GM19452 (cell line): ENCODE results near the gene HIPK2.
"Not testable (repeated sequence)": the region's sequence is repeated elsewhere in the genome, so short reads cannot be mapped to it uniquely, and the experiment has no call there.

Source experiments
- ATAC-seq: cut with Tn5 transposase; IDR thresholded peaks from one replicate; pipeline ENCODE4 v1.9.1; 2021; ENCODE audit not compliant: unreplicated experiment

The HIPK2 gene

DNA sequence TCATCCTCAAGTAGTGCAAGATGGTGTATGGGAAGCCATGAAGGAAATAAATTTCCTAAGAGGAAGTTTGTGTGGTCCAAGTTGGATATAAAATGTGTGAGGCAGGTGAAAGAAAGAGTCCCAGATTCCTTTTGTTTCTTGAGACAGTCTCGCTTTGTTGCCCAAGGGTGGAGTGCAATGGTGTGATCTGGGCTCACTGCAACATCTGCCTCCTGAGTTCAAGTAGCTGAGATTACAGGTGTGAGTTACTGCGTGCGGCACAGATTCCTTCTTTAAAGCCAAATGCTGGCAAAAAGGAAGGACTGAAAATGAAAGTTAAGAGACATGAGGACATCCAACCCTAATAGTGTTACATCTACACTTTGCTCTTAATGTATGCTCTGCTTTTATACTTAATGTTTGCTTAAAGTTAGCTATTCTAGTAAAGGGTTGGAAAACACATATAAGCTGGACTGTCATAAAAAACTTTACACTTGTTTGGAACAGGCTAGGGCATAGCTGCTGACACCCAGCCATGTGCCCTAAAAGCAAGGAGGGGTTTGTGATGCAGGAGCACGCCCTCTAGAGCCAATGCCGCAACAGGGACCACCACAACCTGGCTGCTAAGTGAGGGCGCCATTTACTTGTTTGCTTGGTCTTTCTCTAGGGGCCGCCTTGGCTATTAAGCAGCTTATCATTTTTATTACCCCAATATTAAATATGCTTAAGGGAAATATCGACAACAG, 219.8 kb downstream of the HIPK2 start:
- no peak for ATAC-seq

DNA sequence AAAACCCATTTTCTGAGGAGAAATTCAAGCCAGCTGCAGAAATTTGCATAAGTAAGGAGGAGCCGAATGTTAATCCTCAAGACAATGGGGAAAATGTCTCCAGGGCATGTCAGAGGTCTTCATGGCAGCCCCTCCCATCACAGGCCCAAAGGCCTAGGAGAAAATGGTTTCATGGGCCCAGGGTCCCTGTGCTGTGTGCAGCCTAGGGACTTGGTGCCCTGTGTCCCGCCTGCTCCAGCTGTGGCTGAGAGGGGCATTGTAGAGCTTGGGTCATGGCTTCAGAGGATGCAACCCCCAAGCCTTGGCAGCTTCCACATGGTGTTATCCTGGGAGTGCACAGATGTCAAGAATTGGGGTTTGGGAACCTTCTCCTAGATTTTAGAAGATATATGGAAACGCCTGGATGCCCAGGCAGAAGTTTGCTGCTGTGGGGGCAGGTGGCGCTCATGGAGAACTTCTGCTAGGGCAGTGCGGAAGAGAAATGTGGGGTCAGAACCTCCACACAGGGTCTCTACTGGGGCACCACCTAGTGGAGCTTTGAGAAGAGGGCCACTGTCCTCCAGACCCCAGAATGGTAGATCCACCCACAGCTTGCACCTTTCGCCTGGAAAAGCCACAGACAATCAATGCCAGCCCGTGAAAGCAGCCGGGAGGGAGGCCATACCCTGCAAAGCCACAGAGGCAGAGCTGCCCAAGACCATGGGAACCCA, 223.7 kb downstream of the HIPK2 start:
- ATAC-seq: not testable (repeated sequence)

DNA sequence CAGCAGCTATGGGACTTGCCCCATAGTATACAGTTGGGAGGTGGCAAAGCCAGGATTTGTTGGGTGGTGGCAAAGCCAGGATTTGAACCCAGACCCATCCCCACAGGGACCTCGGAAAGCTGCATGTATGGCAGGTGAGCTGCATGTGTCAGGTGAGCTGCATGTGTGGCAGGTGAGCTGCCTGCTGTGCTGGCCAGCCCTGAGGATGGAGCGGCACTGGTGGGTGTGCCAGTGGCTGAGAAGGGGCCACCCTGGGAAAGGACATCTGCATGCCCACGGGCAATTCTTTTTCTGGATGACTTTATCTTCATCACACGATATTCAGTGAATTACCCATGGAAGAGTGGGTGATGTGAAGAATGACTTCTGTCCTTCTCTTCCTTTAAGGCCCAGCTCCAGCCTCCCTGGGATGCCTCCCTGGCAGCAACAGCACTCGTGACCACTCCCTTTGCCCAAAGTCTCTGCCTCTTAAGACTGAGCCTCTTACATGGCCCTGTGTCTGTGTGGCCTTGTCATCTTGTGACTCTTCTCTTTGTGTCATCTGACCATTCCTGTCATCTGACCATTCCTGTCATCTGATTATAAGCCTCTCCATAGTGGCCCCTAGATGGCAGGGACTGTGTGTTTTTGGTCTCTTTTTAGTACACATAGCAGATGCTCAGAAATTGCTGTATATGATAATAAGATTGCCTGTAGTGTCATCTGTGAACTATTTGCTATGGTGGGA, 229.3 kb downstream of the HIPK2 start:
- no peak for ATAC-seq

DNA sequence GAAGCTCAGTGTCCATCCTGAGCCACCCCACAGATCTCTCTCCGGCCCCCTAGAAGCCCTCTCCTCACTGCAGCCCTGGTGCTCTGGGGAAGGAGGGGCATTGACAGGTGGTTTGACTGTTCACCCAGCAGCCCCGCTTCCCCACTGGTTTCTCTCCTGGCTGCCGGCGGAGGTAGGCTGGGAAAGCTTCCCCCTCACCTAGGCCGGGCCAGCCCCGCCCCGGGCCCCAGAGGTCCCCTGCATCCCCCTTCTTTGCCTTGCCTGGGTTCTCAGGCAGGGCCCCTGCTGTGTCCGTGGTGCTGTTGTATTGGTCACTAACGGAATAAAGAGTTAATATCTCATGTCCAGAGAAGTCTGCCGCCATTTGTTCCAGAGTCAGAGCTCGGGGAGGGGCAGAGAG, 233.2 kb downstream of the HIPK2 start:
- ATAC-seq: no peak

DNA sequence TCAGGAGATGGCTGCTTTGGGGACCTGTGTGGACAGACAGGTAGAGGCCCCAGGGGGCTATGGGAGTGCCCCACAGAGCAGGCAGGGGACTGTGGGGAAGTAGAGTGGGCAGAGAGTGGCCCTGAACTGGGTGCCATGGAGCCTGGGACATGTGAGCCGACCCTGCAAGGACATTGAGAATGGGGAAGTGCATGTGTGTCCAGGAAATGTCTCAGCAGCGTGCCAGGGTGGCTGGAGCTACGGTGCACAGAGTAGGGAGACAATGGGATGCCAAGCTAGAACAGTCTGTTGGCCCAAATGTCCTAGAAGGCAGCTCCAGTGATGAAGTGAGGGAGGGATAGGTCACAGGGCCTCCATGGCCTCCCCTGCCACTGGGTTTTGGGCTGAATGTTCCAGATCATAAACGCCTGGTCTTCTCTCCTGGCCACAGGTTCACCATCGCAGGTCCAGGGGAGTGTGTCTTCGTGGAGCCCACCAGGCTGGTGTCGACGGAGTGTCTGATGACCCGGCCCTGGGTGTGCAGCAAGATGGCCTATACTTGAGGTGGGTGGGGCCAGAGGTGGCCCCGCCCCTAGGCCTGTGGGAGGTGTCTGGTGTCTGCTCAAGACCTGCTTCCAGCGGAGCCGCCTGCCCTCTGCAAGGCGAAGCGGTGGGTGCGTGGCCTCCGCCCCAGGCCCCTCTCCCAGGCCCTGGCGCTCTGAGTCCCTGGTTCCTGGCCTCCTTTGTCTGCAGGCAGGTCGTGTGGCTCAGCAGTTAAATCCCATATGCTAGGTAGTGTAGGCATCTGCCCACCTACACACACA, 233.8 kb downstream of the HIPK2 start:
- no peak for ATAC-seq

DNA sequence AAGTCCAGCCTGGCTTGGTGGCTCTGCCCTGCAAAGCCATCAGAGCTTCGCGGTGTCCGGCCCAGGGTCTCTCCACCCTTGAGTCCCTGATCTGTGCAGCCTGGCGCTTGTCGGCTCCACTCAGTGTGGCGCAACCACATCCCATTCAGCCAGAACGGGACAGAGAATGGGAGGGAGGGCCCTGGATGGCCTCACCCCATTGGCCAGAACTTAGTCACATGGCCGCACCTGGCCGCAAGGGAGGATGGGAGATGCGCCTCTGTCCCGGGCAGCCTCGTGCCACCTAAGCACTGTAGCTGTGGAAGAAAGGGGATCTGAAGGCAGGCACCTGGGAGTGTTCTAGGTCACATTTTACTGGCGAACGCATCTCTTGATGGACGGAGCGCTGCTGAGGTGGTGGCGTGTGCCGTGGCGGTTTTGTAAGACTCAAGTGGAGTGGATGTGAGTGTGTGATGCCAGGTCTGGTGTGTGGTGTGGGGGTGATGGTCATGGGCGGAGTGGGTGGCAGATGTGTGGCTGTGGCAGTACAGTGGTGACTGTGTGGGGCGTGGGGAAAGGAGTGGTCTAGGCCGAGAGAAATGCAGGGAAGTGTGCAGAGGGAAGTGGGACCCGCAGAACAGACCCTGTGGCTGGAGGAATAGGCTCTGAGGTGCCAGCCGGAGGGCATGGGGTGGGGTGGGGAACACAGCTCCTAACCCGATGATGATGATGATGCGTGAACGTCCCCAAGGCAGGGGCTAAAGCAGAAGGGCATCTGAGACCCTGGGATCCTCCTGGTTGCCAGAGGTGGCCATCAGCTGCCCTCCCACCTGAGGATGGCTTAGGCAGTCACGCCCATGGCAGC, 235.3 kb downstream of the HIPK2 start:
- no peak for ATAC-seq

DNA sequence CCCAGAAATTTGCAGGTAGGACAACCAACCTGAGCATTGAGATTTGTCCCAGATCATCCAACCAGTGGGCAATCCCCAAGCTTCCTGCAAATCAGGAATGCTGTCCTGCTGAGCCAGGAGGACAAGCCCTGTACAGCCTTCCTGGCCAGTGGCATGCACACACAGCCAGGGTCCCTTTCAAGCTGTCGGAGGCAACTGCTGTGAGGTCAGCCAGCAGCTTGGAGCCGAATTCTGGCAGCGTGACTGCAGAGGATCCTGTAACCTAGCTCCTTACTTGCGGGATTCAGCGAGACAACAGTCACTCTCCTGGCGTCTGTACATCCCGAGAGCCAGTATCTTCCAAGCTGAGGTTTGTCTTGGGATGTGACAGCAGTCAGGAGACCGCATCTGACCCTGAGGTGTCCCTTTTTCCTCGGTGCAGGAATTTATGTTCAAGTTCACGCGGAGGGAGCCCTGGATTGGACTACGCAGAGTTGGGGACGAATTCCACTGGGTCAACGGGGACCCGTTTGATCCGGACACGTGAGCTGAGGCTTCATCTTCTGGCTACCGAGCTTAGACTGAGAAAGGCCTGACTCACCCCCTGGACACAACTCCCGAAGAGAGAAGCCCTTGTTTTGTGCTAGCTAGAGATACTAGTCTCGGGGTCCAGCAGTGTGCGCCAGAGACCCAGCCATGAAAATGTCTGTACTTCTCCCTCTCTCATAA, 236.0 kb downstream of the HIPK2 start:
- no peak for ATAC-seq

DNA sequence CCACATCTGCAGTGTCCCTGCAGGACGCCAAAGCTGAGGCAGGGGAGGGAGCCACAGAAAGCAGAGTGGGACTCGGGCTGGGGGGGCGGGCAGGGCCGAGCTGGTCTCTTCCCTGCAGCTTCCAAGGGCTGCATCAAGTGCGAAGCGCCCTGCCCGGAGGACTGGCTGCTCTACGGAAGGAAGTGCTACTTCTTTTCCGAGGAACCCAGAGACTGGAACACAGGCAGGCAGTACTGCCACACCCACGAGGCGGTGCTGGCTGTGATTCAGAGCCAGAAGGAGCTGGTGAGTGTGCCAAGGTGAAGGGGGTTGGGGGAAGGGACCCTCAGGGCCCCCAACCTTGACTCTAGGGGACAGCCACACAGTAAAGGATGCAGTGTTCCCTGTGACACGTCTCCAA, 237.6 kb downstream of the HIPK2 start:
- ATAC-seq: no peak

DNA sequence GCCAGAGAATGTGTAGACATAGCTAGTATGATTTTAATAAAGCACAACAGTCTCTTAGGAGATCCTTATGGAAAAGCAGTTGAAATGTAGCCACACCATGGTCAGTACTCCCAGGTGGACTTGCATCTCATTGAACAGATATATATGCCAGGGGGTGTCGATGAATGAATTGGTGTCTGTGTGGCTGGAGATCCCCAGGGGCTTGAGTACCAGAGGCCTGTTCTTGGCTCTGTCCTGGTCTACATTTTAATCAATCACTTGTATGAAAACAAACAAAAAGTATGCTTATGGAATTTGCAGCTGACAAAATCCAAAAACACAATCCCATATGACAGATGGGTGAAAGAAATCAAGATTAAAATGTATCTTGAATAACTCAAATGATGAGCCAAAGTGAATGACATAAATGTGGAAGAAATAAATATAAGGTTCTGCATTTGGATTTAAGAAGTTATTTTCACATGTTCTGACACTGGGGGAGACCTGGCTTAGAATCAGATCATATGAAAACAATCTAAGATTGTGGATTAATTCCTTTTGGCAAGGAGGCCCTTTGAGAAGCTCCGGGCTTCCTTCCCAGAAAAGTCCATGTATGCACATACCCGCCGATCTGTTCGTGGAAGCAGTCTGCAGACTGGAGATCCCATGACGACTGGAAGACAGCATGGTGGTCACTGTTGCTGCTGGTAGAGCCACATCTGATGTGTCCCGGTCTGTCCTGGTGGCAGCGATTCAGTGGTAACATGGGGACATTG, 238.7 kb downstream of the HIPK2 start:
- no peak for ATAC-seq

DNA sequence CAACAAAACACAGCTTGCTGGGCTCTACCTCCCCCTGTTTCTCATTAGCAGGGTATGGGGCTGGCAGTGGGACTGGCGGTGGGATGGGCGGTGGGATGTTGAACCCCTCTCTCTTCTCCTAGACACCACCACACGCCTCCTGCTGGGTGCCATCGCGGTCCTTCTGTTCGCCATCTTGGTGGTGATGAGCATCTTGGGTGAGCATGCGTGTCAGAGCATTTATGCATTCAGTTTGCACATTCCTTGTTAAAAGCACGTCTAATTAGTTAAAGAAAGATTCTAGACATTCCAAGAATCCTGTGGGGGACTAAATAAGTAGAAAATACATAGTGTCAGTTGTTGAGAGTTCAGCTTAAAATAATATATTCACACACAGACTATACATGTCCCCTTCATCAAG, 241.6 kb downstream of the HIPK2 start:
- ATAC-seq: no peak

DNA sequence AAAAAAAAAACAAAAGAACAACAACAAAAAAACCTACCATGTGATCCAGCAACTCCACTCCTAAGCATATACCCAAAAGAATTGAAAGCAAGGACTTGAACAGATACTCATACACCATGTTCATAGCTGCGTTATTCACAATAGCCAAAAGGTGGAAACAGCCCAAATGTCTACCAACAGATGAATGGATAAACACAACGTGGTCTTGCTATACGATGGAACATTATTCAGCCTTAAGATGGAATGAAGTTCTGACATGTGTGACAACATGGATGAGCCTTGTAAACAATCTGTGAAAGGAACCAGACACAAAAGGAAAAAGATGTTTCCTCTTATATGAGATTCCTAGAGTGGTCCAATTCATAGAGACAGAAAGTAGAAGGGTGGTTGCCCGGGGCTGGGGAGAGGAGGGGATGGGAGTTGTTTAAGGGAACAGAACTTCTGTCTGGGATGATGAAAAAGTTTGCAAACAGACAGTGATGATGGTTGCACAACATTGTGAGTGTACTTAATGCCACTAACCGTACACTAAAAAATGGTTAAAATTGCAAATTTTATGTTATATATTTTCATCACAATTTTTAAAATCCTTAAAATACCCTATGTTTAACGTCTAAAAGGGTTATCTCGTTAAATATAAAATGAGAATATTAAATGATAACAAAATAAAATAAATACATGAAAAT, 242.7 kb downstream of the HIPK2 start:
- no peak for ATAC-seq

DNA sequence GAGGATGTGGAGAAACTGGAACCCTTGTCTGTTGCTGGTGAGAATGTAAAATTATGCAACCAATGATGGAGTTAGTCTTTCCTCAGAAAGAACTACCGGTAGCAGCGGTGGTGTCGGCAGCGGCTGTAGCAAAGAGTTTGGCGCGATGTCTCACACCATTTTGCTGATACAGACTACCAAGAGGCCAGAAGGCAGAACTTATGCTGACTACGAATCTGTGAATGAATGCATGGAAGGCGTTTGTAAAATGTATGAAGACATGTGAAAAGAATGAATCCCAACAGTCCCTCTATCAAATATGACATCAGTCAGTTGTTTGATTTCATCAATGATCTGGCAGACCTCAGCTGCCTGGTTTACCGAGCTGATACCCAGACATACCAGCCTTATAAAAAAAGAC, 243.7 kb downstream of the HIPK2 start:
- no peak for ATAC-seq

DNA sequence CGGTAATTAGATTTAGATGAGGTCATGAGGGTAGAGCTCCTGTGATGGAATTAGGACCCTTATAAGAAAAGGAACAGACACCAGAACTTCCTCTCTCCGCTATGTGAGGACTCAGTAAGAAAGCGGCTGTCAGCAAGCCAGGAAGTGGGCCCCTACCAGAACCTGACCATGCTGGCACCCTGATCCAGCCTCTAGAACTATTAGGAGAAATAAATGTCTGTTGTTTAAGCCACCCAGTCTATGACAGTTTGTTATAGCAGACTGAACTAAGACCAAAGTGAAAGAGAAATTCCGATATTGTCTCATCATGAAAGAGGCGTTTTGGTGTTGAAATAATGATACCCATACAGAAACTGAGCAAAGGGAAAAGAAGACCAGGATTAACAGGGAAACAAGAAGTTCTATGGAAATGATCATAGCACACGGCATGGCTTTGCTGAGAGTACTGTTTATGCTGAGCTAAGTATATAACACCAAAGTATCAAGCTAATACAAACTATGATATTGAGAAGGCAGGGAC, 245.1 kb downstream of the HIPK2 start:
- ATAC-seq: no peak

DNA sequence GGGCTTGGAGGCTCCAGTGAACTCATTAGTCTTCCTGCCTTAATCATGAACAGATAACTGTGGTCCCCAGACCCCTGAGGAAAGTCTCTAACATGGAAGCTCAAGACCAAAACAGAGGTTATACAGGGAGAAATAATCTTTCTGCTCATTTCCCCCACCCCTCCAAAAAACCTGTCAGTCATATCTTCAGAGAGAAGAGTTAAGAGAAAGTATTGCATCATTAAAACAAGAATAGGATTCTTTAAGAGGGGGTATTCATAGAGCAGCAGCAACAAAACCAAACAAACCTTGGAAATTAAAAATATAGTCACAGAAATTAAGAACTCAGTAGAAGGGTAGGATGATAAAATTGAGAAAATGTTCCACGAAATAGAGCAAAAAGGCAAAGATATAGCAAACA, 246.7 kb downstream of the HIPK2 start:
- no peak for ATAC-seq

DNA sequence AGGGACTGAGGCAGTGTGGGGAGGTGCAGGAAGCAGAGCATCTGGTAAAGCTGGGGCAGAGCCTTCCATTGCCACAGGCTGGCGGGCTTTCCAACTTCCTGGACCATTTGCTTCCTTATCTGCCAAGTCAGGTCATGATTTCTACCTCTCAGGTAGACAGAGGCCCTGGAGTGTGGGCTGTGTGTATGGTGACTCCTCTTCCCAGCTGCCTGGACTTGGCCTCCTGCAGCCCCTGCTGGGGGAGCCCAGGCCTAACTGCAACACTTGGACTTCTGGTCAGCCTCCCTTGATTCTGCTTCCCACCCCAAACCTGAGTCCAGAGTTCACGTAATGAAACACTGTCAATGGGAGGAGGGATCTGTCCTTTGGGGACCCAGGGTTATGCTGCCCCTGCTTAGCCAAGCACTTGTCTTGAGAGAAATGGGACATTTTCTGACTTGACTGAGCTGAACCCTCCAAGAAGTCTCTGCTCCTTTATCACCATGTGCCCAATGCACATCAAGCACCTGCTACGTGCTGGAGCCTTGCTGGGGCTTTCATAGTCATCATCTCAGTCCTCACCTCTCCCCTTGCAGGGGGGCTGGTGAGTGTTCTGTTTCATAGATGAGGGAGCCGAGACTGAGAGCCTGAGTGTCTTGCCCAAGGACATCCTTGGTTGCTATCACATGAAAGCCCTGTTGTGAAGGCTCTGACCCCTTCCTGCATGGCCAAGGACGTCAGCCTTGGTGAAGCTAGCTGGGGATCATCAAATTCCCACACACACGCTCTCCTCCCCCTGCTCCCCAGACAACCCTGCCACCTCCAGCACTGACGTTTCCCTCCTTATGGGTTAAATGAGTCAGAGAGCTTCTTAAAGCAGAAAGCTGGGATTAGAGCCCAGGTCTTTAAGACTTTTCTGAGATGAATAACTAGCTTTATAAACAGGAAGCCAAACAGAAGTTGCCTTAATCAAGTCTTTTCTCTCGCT, 250.9 kb downstream of the HIPK2 start:
- ATAC-seq: no peak

DNA sequence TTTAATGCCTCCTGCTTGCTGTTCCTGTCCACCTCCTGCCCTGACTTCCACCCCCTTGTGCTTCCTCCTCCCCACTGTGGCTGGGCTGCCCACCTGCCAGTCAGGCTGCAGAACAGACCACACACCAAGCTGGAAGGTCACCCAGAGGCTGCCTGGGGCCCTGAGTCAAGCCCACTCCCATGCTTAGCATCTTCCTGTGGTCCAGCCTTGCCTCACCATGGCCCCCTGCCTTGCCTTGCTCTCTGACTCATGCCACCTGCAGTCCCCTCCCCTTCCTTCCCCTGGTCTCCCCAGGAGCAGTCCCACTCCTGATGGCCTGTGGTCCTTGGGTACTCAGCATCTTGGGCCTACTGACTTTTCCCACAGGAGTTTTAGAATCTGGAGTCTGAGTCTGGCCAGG, 252.0 kb downstream of the HIPK2 start:
- ATAC-seq: no peak

DNA sequence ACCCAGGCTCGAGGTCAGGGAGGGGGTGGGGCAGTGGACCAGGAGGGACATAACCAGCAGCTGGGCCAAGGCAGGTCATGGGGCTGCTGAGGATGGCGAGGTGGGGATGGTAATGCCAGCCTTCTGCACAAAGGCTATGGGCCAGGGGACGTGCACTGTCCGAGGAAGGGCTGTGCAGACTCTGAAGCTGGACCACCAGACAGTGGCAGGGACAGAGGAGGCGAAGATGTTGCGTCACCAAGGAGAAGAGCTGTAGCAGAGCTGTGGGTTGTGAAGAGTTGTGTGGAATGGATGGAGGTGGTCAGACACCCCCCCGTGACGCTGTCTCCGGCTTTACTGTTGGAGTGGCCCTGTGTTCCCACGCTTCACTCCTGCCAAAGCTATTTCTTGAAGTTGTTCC, 252.6 kb downstream of the HIPK2 start:
- no peak for ATAC-seq
